Ishikawa (cell line): ENCODE results near the gene TAL1.

ENCODE experiments used
- CEBPB ChIP-seq: IDR thresholded peaks from 2 replicates; pipeline ENCODE4 v1.6.1; 2012
- EGR1 ChIP-seq: IDR thresholded peaks from 2 replicates; pipeline ENCODE4 v1.6.1; 2012
- EP300 ChIP-seq: IDR thresholded peaks from 2 replicates; pipeline ENCODE4 v1.6.1; 2012; ENCODE audit warnings: borderline replicate concordance
- MAX ChIP-seq: IDR thresholded peaks from 2 replicates; pipeline ENCODE4 v1.6.1; 2012
- TCF12 ChIP-seq: IDR thresholded peaks from 2 replicates; pipeline ENCODE4 v1.6.1; 2012; ENCODE audit warnings: low read depth
- USF1 ChIP-seq: IDR thresholded peaks from 2 replicates; pipeline ENCODE4 v1.6.1; 2012
- YY1 ChIP-seq: IDR thresholded peaks from 2 replicates; pipeline ENCODE4 v1.6.1; 2012; ENCODE audit warnings: low read depth
- ZBTB7A ChIP-seq: IDR thresholded peaks from 2 replicates; pipeline ENCODE4 v1.6.1; 2012; ENCODE audit warnings: low read depth
- TF ChIP-seq, protein P1 (sequence below): IDR thresholded peaks from 2 replicates; pipeline ENCODE4 v1.6.1; 2012; ENCODE audit warnings: low read depth, mild to moderate bottlenecking

- no peak for TF ChIP-seq ZBTB7A
- TF ChIP-seq TCF12, result no peak
- TF ChIP-seq USF1, result no peak
- TF ChIP-seq, protein P1, sequence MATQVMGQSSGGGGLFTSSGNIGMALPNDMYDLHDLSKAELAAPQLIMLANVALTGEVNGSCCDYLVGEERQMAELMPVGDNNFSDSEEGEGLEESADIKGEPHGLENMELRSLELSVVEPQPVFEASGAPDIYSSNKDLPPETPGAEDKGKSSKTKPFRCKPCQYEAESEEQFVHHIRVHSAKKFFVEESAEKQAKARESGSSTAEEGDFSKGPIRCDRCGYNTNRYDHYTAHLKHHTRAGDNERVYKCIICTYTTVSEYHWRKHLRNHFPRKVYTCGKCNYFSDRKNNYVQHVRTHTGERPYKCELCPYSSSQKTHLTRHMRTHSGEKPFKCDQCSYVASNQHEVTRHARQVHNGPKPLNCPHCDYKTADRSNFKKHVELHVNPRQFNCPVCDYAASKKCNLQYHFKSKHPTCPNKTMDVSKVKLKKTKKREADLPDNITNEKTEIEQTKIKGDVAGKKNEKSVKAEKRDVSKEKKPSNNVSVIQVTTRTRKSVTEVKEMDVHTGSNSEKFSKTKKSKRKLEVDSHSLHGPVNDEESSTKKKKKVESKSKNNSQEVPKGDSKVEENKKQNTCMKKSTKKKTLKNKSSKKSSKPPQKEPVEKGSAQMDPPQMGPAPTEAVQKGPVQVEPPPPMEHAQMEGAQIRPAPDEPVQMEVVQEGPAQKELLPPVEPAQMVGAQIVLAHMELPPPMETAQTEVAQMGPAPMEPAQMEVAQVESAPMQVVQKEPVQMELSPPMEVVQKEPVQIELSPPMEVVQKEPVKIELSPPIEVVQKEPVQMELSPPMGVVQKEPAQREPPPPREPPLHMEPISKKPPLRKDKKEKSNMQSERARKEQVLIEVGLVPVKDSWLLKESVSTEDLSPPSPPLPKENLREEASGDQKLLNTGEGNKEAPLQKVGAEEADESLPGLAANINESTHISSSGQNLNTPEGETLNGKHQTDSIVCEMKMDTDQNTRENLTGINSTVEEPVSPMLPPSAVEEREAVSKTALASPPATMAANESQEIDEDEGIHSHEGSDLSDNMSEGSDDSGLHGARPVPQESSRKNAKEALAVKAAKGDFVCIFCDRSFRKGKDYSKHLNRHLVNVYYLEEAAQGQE, result no peak
- TF ChIP-seq CEBPB, result no peak
- TF ChIP-seq MAX, result no peak
- no peak for TF ChIP-seq EGR1
- TF ChIP-seq EP300, result no peak
- TF ChIP-seq YY1, result no peak
These were observed 47.8 kb downstream of the TAL1 start for GRCh38 chr1:47184090-47184821.
